GM12878 (cell line): Measurements from ENCODE around the gene HSD3B2. TPM values are rescaled to one million over a fixed set of nuclear protein-coding genes. Genes with fewer than 3 reads are reported as not detected.

Source experiments
- ATAC-seq: fragments of 200-7000 bp; cut with Tn5 transposase; 3 replicates; pipeline ENCODE4 v1.9.1; 2020; ENCODE audit warnings: mild to moderate bottlenecking, moderate library complexity
- BruUV-seq: library from RNA; stranded (reverse); fragments of 400-500 nt; replicated peaks from 2 replicates; lab custom pipeline; 2021; lab: Mats Ljungman, UMichigan
- CTCF ChIA-PET: fragments of 300-600 bp; sonication (Branson Sonifier 250); formaldehyde crosslinking; extraction: SDS; loops from one replicate; lab custom pipeline; 2021; ENCODE audit warnings: inconsistent platforms; lab: Yijun Ruan, JAX
- POLR2A ChIA-PET: fragments of 350-600 bp; formaldehyde crosslinking; extraction: SDS; loops from one replicate; lab custom pipeline; 2021; ENCODE audit warnings: inconsistent platforms; lab: Charles Lee
- RAD21 ChIA-PET: fragments of 300-600 bp; sonication (Branson Sonifier 250); formaldehyde crosslinking; loops from one replicate; lab custom pipeline; 2023; ENCODE audit warnings: antibody characterized with exemption; ENCODE audit not compliant: unreplicated experiment; lab: Charles Lee
- SMC1A ChIA-PET: fragments of 300-600 bp; sonication (Branson Sonifier 250); formaldehyde crosslinking; loops from one replicate; lab custom pipeline; 2023; ENCODE audit not compliant: unreplicated experiment, uncharacterized antibody; lab: Charles Lee
- DNase-seq: peaks from one replicate; pipeline ENCODE4 v3.0.0-alpha.2; 2011; ENCODE audit warnings: low read depth, low spot score
- FAIRE-seq: peaks from 3 replicates; lab custom pipeline; 2011; peaks lifted over from hg19 to GRCh38; lab: Jason Lieb, UNC
- H2AFZ ChIP-seq: 2 replicates; pipeline ENCODE4 v1.6.0; 2011; ENCODE audit warnings: low read depth, low read length, control low read depth; ENCODE audit not compliant: control insufficient read depth
- H3K27ac ChIP-seq: 2 replicates; pipeline ENCODE4 v1.5.1; 2011; ENCODE audit warnings: control low read depth; ENCODE audit not compliant: control insufficient read depth, insufficient read depth
- H3K27me3 ChIP-seq, 2 experiments: replicated peaks in 1 of 2; 2 replicates each; pipeline versions ENCODE4 v1.6.0 to v1.6.1; 2011; ENCODE audit warnings: low read length in 1 of 2; ENCODE audit not compliant: control insufficient read depth in 2 of 2, insufficient read depth in 2 of 2
- H3K36me3 ChIP-seq, 2 experiments: 2 replicates each; pipeline ENCODE4 v1.5.1; 2011; ENCODE audit warnings: low read length in 1 of 2; ENCODE audit not compliant: control insufficient read depth in 2 of 2, insufficient read depth in 2 of 2
- H3K4me1 ChIP-seq: 2 replicates; pipeline ENCODE4 v1.6.1; 2011; ENCODE audit warnings: mild to moderate bottlenecking, low read length, moderate library complexity, mixed read lengths; ENCODE audit not compliant: control insufficient read depth, insufficient read depth
- H3K4me2 ChIP-seq: 2 replicates; pipeline ENCODE4 v1.6.0; 2011; ENCODE audit warnings: control low read depth; ENCODE audit not compliant: control insufficient read depth, insufficient read depth
- H3K4me3 ChIP-seq: fragments of 200-600 bp; sonication (generic); 2 replicates; pipeline ENCODE4 v1.5.1; 2016
- H3K79me2 ChIP-seq: 2 replicates; pipeline ENCODE4 v1.6.0; 2011; ENCODE audit warnings: low read length; ENCODE audit not compliant: control insufficient read depth, insufficient read depth
- H3K9ac ChIP-seq: 2 replicates; pipeline ENCODE4 v1.8.0; 2011; ENCODE audit warnings: low read length, control low read depth, mixed read lengths; ENCODE audit not compliant: control insufficient read depth, insufficient read depth
- H3K9me3 ChIP-seq: replicated peaks from 3 replicates; pipeline ENCODE4 v1.5.1; 2011; ENCODE audit warnings: mild to moderate bottlenecking, low read length; ENCODE audit not compliant: control insufficient read depth, insufficient read depth
- H4K20me1 ChIP-seq: 2 replicates; pipeline ENCODE4 v1.6.0; 2011; ENCODE audit not compliant: control insufficient read depth, insufficient read depth
- BRCA1 ChIP-seq: IDR thresholded peaks from 2 replicates; pipeline ENCODE4 v1.6.1; 2011; ENCODE audit warnings: low read depth, low read length, improper control_type of control experiment
- CHD4 ChIP-seq: fragments of 200-600 bp; sonication (generic); IDR thresholded peaks from 2 replicates; pipeline ENCODE4 v1.6.1; 2016; ENCODE audit warnings: mild to moderate bottlenecking
- CREB1 ChIP-seq: IDR thresholded peaks from 2 replicates; pipeline ENCODE4 v1.6.1; 2012; ENCODE audit warnings: low read depth, mild to moderate bottlenecking, inconsistent platforms
- IRF4 ChIP-seq: IDR thresholded peaks from 2 replicates; pipeline ENCODE4 v1.6.1; 2011; ENCODE audit warnings: low read depth, low read length
- NR2F1 ChIP-seq: fragments of 450-650 bp; conservative IDR thresholded peaks from 2 replicates; pipeline ENCODE4 v1.6.1; 2017; ENCODE audit warnings: mild to moderate bottlenecking
- RBBP5 ChIP-seq: fragments of 200-600 bp; sonication (generic); conservative IDR thresholded peaks from 2 replicates; pipeline ENCODE4 v1.6.1; 2016
- SIN3A ChIP-seq: IDR thresholded peaks from 2 replicates; pipeline ENCODE4 v1.6.1; 2012; ENCODE audit warnings: low read depth, low read length, improper control_type of control experiment
- SMARCA5 ChIP-seq: fragments of 450-650 bp; IDR thresholded peaks from 2 replicates; pipeline ENCODE4 v1.6.1; 2017; ENCODE audit warnings: mild to moderate bottlenecking
- in situ Hi-C: fragments of 300-500 bp; cut with MboI; formaldehyde crosslinking; loops from 9 replicates; pipeline ENCODE4 v1.14.3; 2018; ENCODE audit warnings: mixed read lengths
- intact Hi-C: fragments of 100-400 bp; cut with micrococcal nuclease; formaldehyde crosslinking; loops from one replicate; pipeline ENCODE4 v1.14.2; 2022; ENCODE audit not compliant: unreplicated experiment
- polyA plus RNA-seq, 11 experiments: library from polyadenylated mRNA; depleted of rRNA in 4 of 11; unstranded in 6 of 11; stranded (reverse) in 5 of 11; fragments of >200 nt; fragmentation: Nextera tagmentation in 4 of 11; fragmentation: Illumina TruSeq in 1 of 11; extraction: Ambion mirVana in 4 of 11; extraction: Trizol in 1 of 11; gene quantifications; 1 replicate in 1 of 11; 2 replicates in 10 of 11; pipeline versions ENCODE4 v1.2.1 to v1.2.3, GENCODE V29; 2011 to 2016; ENCODE audit warnings: inconsistent platforms in 2 of 11, missing spikeins in 2 of 11, low read depth in 1 of 11
- total RNA-seq, 4 experiments: library from RNA; depleted of rRNA in 3 of 4; stranded (reverse); fragments of >200 nt in 3 of 4; fragmentation: Illumina TruSeq in 1 of 4; extraction: Trizol in 1 of 4; gene quantifications; 2 replicates each; pipeline versions ENCODE4 v1.2.1 to v1.2.3, GENCODE V29; 2013 to 2021
- TF ChIP-seq, protein P1 (sequence below): fragments of 450-650 bp; IDR thresholded peaks from 2 replicates; pipeline ENCODE4 v1.6.1; 2017; ENCODE audit warnings: low read depth, mild to moderate bottlenecking, moderate library complexity

The HSD3B2 gene
- total and polyA plus RNA-seq, 10 of the 15 experiments (the other 5 are each of a cell fraction or from before 2014, with no cell fraction given), result 0.56 TPM; not detected in 9

DNA sequence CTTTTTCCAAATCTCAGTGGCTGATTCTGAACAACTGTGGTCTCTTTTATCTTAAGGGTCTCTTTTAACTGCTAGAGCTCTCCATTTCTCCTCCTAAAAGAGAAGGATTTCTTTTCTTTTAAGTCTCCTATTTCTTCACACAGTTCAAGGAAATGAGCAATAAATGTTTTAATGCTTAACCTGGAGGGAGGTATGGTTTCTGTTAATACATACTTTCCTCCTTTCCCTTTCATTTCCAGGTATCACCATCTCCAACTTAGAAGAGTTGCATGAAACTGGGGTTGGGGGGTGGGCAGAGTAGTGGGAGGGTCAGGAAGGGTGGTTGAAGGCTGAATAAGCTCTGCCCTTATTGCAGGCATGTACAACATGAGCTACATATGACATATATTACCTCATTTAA lies 31.4 kb downstream of the HSD3B2 start:
- intact Hi-C loops (no loop called here), in situ Hi-C loops (no loop called here)
- Histone ChIP-seq H3K4me2 (no peak overlapping the region), H3K36me3 (no peaks in the 10 kb centered on the region), H2AFZ (no peak overlapping the region), H3K9me3 (no peaks in the 10 kb centered on the region), H3K27ac (no peak overlapping the region), H3K79me2 (no peaks in the 10 kb centered on the region), H3K27me3 (no peaks in the 10 kb centered on the region), H3K4me3 (no peak overlapping the region), H3K4me1 (no peaks in the 10 kb centered on the region), H4K20me1 (no peaks in the 10 kb centered on the region), H3K9ac (no peak overlapping the region)
- no peak for DNase-seq
- ChIA-PET RAD21 (no interaction called here), POLR2A (no interaction called here), SMC1A (interaction anchor here (1.0 to 1.4 kb wide), 2 partner anchors 30 to 74 kb away, joined by 3 read pairs; no protein-coding TSS in a partner anchor), CTCF (interaction anchor here (1.5 kb wide), 1 partner anchor 171 kb away, joined by 3 read pairs; no protein-coding TSS in a partner anchor)
- BruUV-seq, result no TSS peak
- ATAC-seq, result no peak
- TF ChIP-seq BRCA1 (no peak), CHD4 (no peak), SIN3A (no peak), RBBP5 (no peak), SMARCA5 (no peak), CREB1 (no peak), IRF4 (no peak), NR2F1 (no peak)
- TF ChIP-seq, protein P1, sequence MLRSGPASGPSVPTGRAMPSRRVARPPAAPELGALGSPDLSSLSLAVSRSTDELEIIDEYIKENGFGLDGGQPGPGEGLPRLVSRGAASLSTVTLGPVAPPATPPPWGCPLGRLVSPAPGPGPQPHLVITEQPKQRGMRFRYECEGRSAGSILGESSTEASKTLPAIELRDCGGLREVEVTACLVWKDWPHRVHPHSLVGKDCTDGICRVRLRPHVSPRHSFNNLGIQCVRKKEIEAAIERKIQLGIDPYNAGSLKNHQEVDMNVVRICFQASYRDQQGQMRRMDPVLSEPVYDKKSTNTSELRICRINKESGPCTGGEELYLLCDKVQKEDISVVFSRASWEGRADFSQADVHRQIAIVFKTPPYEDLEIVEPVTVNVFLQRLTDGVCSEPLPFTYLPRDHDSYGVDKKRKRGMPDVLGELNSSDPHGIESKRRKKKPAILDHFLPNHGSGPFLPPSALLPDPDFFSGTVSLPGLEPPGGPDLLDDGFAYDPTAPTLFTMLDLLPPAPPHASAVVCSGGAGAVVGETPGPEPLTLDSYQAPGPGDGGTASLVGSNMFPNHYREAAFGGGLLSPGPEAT, result no peak
- FAIRE-seq, result no peak
